ENCODE data around the gene SLC52A1.

Gene SLC52A1

GRCh38 chr17:5042157-5043022, 7.2 kb upstream of the SLC52A1 start:
- Histone ChIP-seq H3K9ac (ENCODE audit: low read length) (no peak overlapping the region), H4K8ac (ENCODE audit: low read depth, low read length) (no peak overlapping the region), H3K27ac (ENCODE audit: low read depth, low read length) (no peak overlapping the region), H3K14ac (ENCODE audit: low read length) (no peak overlapping the region), H4K12ac (ENCODE audit: low read depth, low read length) (no peak overlapping the region), H3K36me3 (ENCODE audit: control insufficient read depth in 1 of 2, insufficient read depth in 2 of 2, low read length in 2 of 2) (no peaks in the 10 kb centered on the region), H2AK5ac (ENCODE audit: low read length) (no peak overlapping the region), H2BK120ac (ENCODE audit: insufficient read depth, low read length, poor library complexity) (no peak overlapping the region), H3K79me1 (ENCODE audit: low read length) (peaks cover 2% of the 10 kb centered on the region), H3K4ac (ENCODE audit: low read depth, low read length) (no peak overlapping the region), H3K23ac (ENCODE audit: low read length) (no peak overlapping the region), H3K4me2 (ENCODE audit: low read length) (no peak overlapping the region), H3K27me3 (ENCODE audit: insufficient read depth, low read length) (no peaks in the 10 kb centered on the region), H3K4me1 (ENCODE audit: control insufficient read depth in 1 of 2, insufficient read depth in 2 of 2, low read length in 2 of 2) (peaks cover 0 to 5% of the 10 kb centered on the region in 2 experiments), H3K4me3 (ENCODE audit: low read depth, low read length) (no peak overlapping the region), H4K91ac (ENCODE audit: low read depth, low read length) (peak overlapping the region; percentile 25), H2BK12ac (ENCODE audit: low read length) (no peak overlapping the region), H3K79me2 (ENCODE audit: control insufficient read depth, insufficient read depth, low read length, poor library complexity) (no peaks in the 10 kb centered on the region), H2BK5ac (ENCODE audit: low read depth, low read length, poor library complexity) (no peak overlapping the region), H3K18ac (ENCODE audit: low read length) (no peak overlapping the region), H2AFZ (ENCODE audit: insufficient read depth, low read length, poor library complexity) (no peak overlapping the region), H3K9me3 (ENCODE audit: insufficient read depth, low read depth, low read length) (no peaks in the 10 kb centered on the region)
- no peak for DNase-seq
- no CpG with 5 or more reads among the region's 15 CpGs for WGBS (ENCODE audit: extremely low coverage, insufficient coverage, insufficient read length)

GRCh38 chr17:5034651-5035050, 575 bp downstream of the SLC52A1 start:
- Histone ChIP-seq H4K12ac (ENCODE audit: low read depth, low read length) (no peak overlapping the region), H3K36me3 (ENCODE audit: control insufficient read depth in 1 of 2, insufficient read depth in 2 of 2, low read length in 2 of 2) (no peaks in the 10 kb centered on the region), H3K27me3 (ENCODE audit: insufficient read depth, low read length) (peaks cover 3% of the 10 kb centered on the region), H3K14ac (ENCODE audit: low read length) (no peak overlapping the region), H3K4ac (ENCODE audit: low read depth, low read length) (no peak overlapping the region), H3K9me3 (ENCODE audit: insufficient read depth, low read depth, low read length) (peaks cover 1% of the 10 kb centered on the region), H2AK5ac (ENCODE audit: low read length) (no peak overlapping the region), H2BK12ac (ENCODE audit: low read length) (no peak overlapping the region), H3K4me3 (ENCODE audit: low read depth, low read length) (no peak overlapping the region), H2BK120ac (ENCODE audit: insufficient read depth, low read length, poor library complexity) (no peak overlapping the region), H3K23ac (ENCODE audit: low read length) (no peak overlapping the region), H4K8ac (ENCODE audit: low read depth, low read length) (no peak overlapping the region), H3K79me2 (ENCODE audit: control insufficient read depth, insufficient read depth, low read length, poor library complexity) (no peaks in the 10 kb centered on the region), H3K9ac (ENCODE audit: low read length) (no peak overlapping the region), H3K4me1 (ENCODE audit: control insufficient read depth in 1 of 2, insufficient read depth in 2 of 2, low read length in 2 of 2) (no peaks in the 10 kb centered on the region), H3K79me1 (ENCODE audit: low read length) (peaks cover 2% of the 10 kb centered on the region), H3K27ac (ENCODE audit: low read depth, low read length) (no peak overlapping the region), H4K91ac (ENCODE audit: low read depth, low read length) (no peak overlapping the region), H2BK5ac (ENCODE audit: low read depth, low read length, poor library complexity) (no peak overlapping the region), H3K18ac (ENCODE audit: low read length) (no peak overlapping the region), H2AFZ (ENCODE audit: insufficient read depth, low read length, poor library complexity) (no peak overlapping the region), H3K4me2 (ENCODE audit: low read length) (no peak overlapping the region)
- no peak for DNase-seq
- whole genome bisulfite sequencing (ENCODE audit: extremely low coverage, insufficient coverage, insufficient read length), result no CpG with 5 or more reads among the region's 14 CpGs

- no peaks in the 10 kb centered on the region for H3K4me1 ChIP-seq (ENCODE audit: control insufficient read depth in 1 of 2, insufficient read depth in 2 of 2, low read length in 2 of 2)
Measured at GRCh38 chr17:5034063-5034462, 1.2 kb downstream of the SLC52A1 start.

GRCh38 chr17:5033352-5034015, 1.7 kb downstream of the SLC52A1 start:
- Histone ChIP-seq H3K18ac (ENCODE audit: low read length) (no peak overlapping the region), H3K9me3 (ENCODE audit: insufficient read depth, low read depth, low read length) (peaks cover 1% of the 10 kb centered on the region), H3K27me3 (ENCODE audit: insufficient read depth, low read length) (peaks cover 3% of the 10 kb centered on the region), H2AK5ac (ENCODE audit: low read length) (no peak overlapping the region), H3K79me2 (ENCODE audit: control insufficient read depth, insufficient read depth, low read length, poor library complexity) (no peaks in the 10 kb centered on the region), H3K27ac (ENCODE audit: low read depth, low read length) (no peak overlapping the region), H3K4me2 (ENCODE audit: low read length) (no peak overlapping the region), H4K91ac (ENCODE audit: low read depth, low read length) (no peak overlapping the region), H3K14ac (ENCODE audit: low read length) (no peak overlapping the region), H2BK120ac (ENCODE audit: insufficient read depth, low read length, poor library complexity) (no peak overlapping the region), H2AFZ (ENCODE audit: insufficient read depth, low read length, poor library complexity) (no peak overlapping the region), H3K36me3 (ENCODE audit: control insufficient read depth in 1 of 2, insufficient read depth in 2 of 2, low read length in 2 of 2) (no peaks in the 10 kb centered on the region), H3K4ac (ENCODE audit: low read depth, low read length) (no peak overlapping the region), H3K9ac (ENCODE audit: low read length) (no peak overlapping the region), H3K79me1 (ENCODE audit: low read length) (peaks cover 2% of the 10 kb centered on the region), H2BK12ac (ENCODE audit: low read length) (no peak overlapping the region), H3K4me3 (ENCODE audit: low read depth, low read length) (no peak overlapping the region), H3K4me1 (ENCODE audit: control insufficient read depth in 1 of 2, insufficient read depth in 2 of 2, low read length in 2 of 2) (no peaks in the 10 kb centered on the region), H2BK5ac (ENCODE audit: low read depth, low read length, poor library complexity) (no peak overlapping the region), H4K12ac (ENCODE audit: low read depth, low read length) (no peak overlapping the region), H3K23ac (ENCODE audit: low read length) (no peak overlapping the region), H4K8ac (ENCODE audit: low read depth, low read length) (no peak overlapping the region)
- DNase-seq, result no peak
- WGBS (ENCODE audit: extremely low coverage, insufficient coverage, insufficient read length), result no CpG with 5 or more reads among the region's 13 CpGs

More at GRCh38 chr17:5034063-5034462, 1.2 kb downstream of the SLC52A1 start:
- no peak for DNase-seq
- H2BK5ac ChIP-seq (ENCODE audit: low read depth, low read length, poor library complexity), result no peak overlapping the region
- H3K27ac ChIP-seq (ENCODE audit: low read depth, low read length), result no peak overlapping the region
- no peak overlapping the region for H3K4me2 ChIP-seq (ENCODE audit: low read length)
- H3K79me1 ChIP-seq (ENCODE audit: low read length), result peaks cover 2% of the 10 kb centered on the region
- no peak overlapping the region for H4K12ac ChIP-seq (ENCODE audit: low read depth, low read length)
- no peak overlapping the region for H4K8ac ChIP-seq (ENCODE audit: low read depth, low read length)
- no peak overlapping the region for H4K91ac ChIP-seq (ENCODE audit: low read depth, low read length)
- peaks cover 3% of the 10 kb centered on the region for H3K27me3 ChIP-seq (ENCODE audit: insufficient read depth, low read length)
- no peak overlapping the region for H3K14ac ChIP-seq (ENCODE audit: low read length)
- H2BK120ac ChIP-seq (ENCODE audit: insufficient read depth, low read length, poor library complexity), result no peak overlapping the region
- H3K36me3 ChIP-seq (ENCODE audit: control insufficient read depth in 1 of 2, insufficient read depth in 2 of 2, low read length in 2 of 2), result no peaks in the 10 kb centered on the region
- H3K9ac ChIP-seq (ENCODE audit: low read length), result no peak overlapping the region
- H2BK12ac ChIP-seq (ENCODE audit: low read length), result no peak overlapping the region
- H2AK5ac ChIP-seq (ENCODE audit: low read length), result no peak overlapping the region
- no peak overlapping the region for H3K23ac ChIP-seq (ENCODE audit: low read length)
- no peak overlapping the region for H3K4ac ChIP-seq (ENCODE audit: low read depth, low read length)
- no peak overlapping the region for H2AFZ ChIP-seq (ENCODE audit: insufficient read depth, low read length, poor library complexity)
- no CpG with 5 or more reads among the region's 5 CpGs for WGBS (ENCODE audit: extremely low coverage, insufficient coverage, insufficient read length)
- H3K4me3 ChIP-seq (ENCODE audit: low read depth, low read length), result no peak overlapping the region
- no peaks in the 10 kb centered on the region for H3K79me2 ChIP-seq (ENCODE audit: control insufficient read depth, insufficient read depth, low read length, poor library complexity)
- H3K18ac ChIP-seq (ENCODE audit: low read length), result no peak overlapping the region
- peaks cover 1% of the 10 kb centered on the region for H3K9me3 ChIP-seq (ENCODE audit: insufficient read depth, low read depth, low read length)
